A204.1 (cell line): ENCODE results near the gene FBLN2.

Experiments
- FAIRE-seq: peaks from 2 replicates; lab custom pipeline; 2012; peaks lifted over from hg19 to GRCh38; lab: Jason Lieb, UNC

FBLN2 gene

GRCh38 chr3:13532085-13532484, 16.8 kb upstream of the FBLN2 start:
- FAIRE-seq = no peak

GRCh38 chr3:13532631-13533030, 16.3 kb upstream of the FBLN2 start:
- FAIRE-seq = no peak

GRCh38 chr3:13533885-13534301, 15.0 kb upstream of the FBLN2 start:
- FAIRE-seq = no peak

- FAIRE-seq = no peak
Observed at GRCh38 chr3:13535526-13535875, 13.4 kb upstream of the FBLN2 start.

- FAIRE-seq = no peak
Observed at GRCh38 chr3:13535905-13536304, 13.0 kb upstream of the FBLN2 start.

- FAIRE-seq = no peak
Observed at GRCh38 chr3:13536432-13536831, 12.5 kb upstream of the FBLN2 start.

GRCh38 chr3:13536832-13537231, 12.1 kb upstream of the FBLN2 start:
- FAIRE-seq = no peak

GRCh38 chr3:13537244-13537908, 11.5 kb upstream of the FBLN2 start:
- no peak for FAIRE-seq

GRCh38 chr3:13537909-13538296, 11.0 kb upstream of the FBLN2 start:
- FAIRE-seq = no peak

GRCh38 chr3:13538520-13539291, 10.2 kb upstream of the FBLN2 start:
- no peak for FAIRE-seq

- no peak for FAIRE-seq
Observed at GRCh38 chr3:13539292-13539638, 9.7 kb upstream of the FBLN2 start.

GRCh38 chr3:13539671-13540070, 9.3 kb upstream of the FBLN2 start:
- no peak for FAIRE-seq

GRCh38 chr3:13540297-13540995, 8.5 kb upstream of the FBLN2 start:
- no peak for FAIRE-seq

GRCh38 chr3:13541691-13542090, 7.2 kb upstream of the FBLN2 start:
- no peak for FAIRE-seq

GRCh38 chr3:13542142-13542541, 6.8 kb upstream of the FBLN2 start:
- FAIRE-seq = no peak

GRCh38 chr3:13543253-13543652, 5.7 kb upstream of the FBLN2 start:
- FAIRE-seq = no peak

- FAIRE-seq = no peak
Observed at GRCh38 chr3:13544293-13544831, 4.6 kb upstream of the FBLN2 start.

GRCh38 chr3:13544951-13545651, 3.8 kb upstream of the FBLN2 start:
- no peak for FAIRE-seq

- no peak for FAIRE-seq
Observed at GRCh38 chr3:13545952-13546454, 2.9 kb upstream of the FBLN2 start.

GRCh38 chr3:13546667-13547171, 2.2 kb upstream of the FBLN2 start:
- no peak for FAIRE-seq

- no peak for FAIRE-seq
Observed at GRCh38 chr3:13547591-13548371, 1.1 kb upstream of the FBLN2 start.
